ENCODE results near the gene GLMP.

- TF ChIP-seq CTCF (IDR thresholded peaks at IDR 0.05 in 8 of 11, conservative IDR thresholded peaks at IDR 0.05 in 3 of 11) (no peak), POLR2A (IDR thresholded peaks at IDR 0.05) (no peak), POLR2AphosphoS5 (IDR thresholded peaks at IDR 0.05) (no peak)
Measured at GRCh38 chr1:156344409-156344808, 48.9 kb upstream of the GLMP start.

Data from spleen (tissue), 7 donors.